Adipose tissue (tissue), 3 donors: ENCODE results near the gene RDH13. TPM values are rescaled to one million over a fixed set of nuclear protein-coding genes. Genes with fewer than 3 reads are reported as not detected.
"Not testable (repeated sequence)": the region's sequence is repeated elsewhere in the genome, so short reads cannot be mapped to it uniquely, and the experiment has no call there.

Source experiments
- H3K27ac ChIP-seq: one replicate; pipeline ENCODE4 v1.5.1; 2013; ENCODE audit warnings: low read depth, low read length
- WGBS, 3 donors: extraction: QIAGEN DNeasy Blood & Tissue Kit; methylation state at CpG; one replicate each; pipeline ENCODE4 v1.1.7; 2013; 5-methylcytosine and 5-hydroxymethylcytosine counted together
- polyA plus RNA-seq, 3 donors: library from polyadenylated mRNA; stranded (reverse); fragments of 200-250 nt; gene quantifications; one replicate each; pipeline ENCODE4 v1.2.3, GENCODE V29; 2013
- donor health status: healthy with polysubstance abuse.
- donor health status: Bipolar disorder and iron deficiency.
- donor health status: healthy.

The RDH13 gene
- polyA plus RNA-seq, 3 donors: 8.7 to 14.4 (median 9.6) TPM

- 88 to 95% (median 95%) methylated on average over 56 to 68 of the region's 70 CpGs for WGBS, 3 donors
- not testable (repeated sequence) for H3K27ac ChIP-seq
Observed at GRCh38 chr19:55032976-55033643, 29.8 kb downstream of the RDH13 start.

DNA sequence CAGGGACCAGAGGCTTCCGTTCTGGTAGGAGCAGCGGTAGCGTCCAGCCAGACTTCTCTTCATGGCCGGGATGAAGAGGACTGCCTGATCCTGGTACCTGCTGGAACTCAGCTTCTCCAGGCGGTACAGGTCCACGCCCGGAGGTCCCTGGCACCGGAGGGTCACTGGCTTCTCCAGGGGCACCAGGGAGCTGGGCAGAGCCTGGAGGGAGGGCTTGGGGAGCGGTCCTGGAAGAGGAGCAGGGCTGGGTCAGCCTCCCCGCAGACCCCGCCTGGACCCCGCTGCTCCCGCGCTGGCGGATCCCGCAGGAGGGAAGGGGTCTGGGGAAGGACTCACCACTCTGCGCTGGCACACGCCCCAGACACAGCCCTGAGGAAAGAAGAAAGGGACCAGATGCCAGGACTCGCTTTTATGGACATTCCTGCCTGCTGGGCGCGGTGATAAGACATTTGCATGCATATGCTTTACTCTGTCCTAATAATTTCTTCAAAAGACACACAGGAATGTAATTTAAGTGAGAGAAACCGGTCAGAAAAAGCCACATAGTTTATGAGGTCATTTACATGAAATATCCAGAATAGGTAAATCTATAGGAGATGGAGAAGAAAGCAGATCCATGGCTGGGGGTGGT is 30.7 kb downstream of the RDH13 start:
- 86 to 94% (median 90%) methylated on average over 22 of the region's 22 CpGs for WGBS, 3 donors
- H3K27ac ChIP-seq: no peak overlapping the region

- no peak overlapping the region for H3K27ac ChIP-seq
- 76 to 93% (median 82%) methylated on average over 7 of the region's 7 CpGs for WGBS, 3 donors
Observed at GRCh38 chr19:55031178-55031577, 31.8 kb downstream of the RDH13 start.

- H3K27ac ChIP-seq: no peak overlapping the region
- WGBS, 3 donors: 82 to 89% (median 86%) methylated on average over 7 of the region's 7 CpGs
Observed at GRCh38 chr19:55028757-55029156, 34.2 kb downstream of the RDH13 start.

GRCh38 chr19:55027472-55028337 is 35.2 kb downstream of the RDH13 start:
- no peak overlapping the region for H3K27ac ChIP-seq
- WGBS, 3 donors: 76 to 82% (median 77%) methylated on average over 20 to 21 of the region's 21 CpGs

DNA sequence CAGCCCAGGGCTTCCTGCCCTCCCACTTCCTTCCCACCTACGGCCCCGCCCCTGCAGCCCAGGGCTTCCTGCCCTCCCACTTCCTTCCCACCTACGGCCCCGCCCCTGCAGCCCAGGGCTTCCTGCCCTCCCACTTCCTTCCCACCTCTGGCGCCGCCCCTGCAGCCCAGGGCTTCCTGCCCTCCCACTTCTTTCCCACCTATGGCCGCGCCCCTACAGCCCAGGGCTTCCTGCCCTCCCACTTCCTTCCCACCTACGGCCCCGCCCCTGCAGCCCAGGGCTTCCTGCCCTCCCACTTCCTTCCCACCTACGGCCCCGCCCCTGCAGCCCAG is 35.8 kb downstream of the RDH13 start:
- not testable (repeated sequence) for H3K27ac ChIP-seq
- WGBS, 3 donors: 60 to 71% (median 70%) methylated on average over 2 to 10 of the region's 12 CpGs

DNA sequence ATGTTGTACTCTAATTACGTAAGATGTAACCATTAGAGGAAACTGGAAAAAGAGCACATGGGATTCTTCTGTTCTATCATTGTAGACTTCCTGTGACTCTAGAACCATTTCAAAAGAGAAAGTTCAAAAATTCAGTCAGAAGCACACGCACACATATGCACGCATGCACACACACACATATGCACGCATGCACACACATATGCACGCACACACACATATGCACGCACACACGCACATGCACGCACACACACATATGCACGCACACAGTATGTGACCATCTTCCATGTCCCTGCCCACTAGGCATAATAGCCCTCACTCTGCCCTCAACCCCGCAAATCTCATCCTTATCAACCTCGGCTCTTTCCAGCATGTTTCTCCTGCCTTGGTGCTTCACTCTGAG is 38.8 kb downstream of the RDH13 start:
- H3K27ac ChIP-seq: no peak overlapping the region
- 85 to 91% (median 90%) methylated on average over 9 to 11 of the region's 11 CpGs for WGBS, 3 donors

GRCh38 chr19:55020351-55020750 is 42.6 kb downstream of the RDH13 start:
- not testable (repeated sequence) for H3K27ac ChIP-seq

DNA sequence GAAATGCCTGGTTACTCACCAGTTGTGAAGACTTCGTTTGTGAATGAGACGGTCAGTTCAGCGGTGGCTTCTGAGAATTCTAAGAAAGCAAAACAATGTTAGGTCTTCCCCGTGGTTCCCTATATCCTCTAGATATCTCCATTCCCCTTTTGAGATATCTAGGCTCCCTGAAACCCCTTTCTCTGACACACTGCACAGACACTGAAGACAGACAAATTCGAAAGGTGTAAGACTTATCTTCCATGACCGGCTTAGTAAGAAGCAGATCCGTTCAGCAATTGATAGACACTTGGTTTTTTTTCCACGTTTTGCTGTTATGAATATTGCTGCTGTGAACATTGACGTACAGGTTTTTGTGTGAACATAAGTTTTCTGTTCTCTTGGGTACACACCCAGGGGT is 44.3 kb downstream of the RDH13 start:
- H3K27ac ChIP-seq: no peak overlapping the region
- 69 to 82% (median 77%) methylated on average over 9 of the region's 9 CpGs for WGBS, 3 donors

DNA sequence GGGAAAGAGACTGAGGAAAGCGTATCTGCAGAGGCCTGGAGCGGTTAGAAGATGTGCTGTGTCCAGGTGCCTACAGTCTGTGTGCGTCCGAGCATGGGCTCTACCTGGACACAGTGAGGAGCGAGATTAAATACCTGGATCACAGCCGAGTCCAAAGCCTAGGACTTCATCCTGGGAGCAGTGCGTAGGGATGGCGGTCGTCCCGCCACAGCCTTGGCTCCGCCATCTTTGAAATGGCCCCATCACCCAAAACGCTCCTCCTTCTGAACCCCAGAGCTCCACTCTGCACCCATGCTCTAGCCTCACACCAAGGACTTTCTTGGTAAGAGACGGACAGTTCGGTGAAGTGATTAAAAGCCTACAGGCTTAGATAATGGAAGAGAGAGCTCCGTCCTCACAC is 44.7 kb downstream of the RDH13 start:
- 87 to 90% (median 89%) methylated on average over 15 of the region's 15 CpGs for WGBS, 3 donors
- no peak overlapping the region for H3K27ac ChIP-seq

- H3K27ac ChIP-seq: no peak overlapping the region
- 55 to 72% (median 69%) methylated on average over 3 of the region's 3 CpGs for WGBS, 3 donors
Observed at GRCh38 chr19:55016017-55016416, 46.9 kb downstream of the RDH13 start.

GRCh38 chr19:55015126-55015525 is 47.8 kb downstream of the RDH13 start:
- no peak overlapping the region for H3K27ac ChIP-seq

GRCh38 chr19:55014714-55015113 is 48.2 kb downstream of the RDH13 start:
- WGBS, 3 donors: 71 to 81% (median 80%) methylated on average over 22 of the region's 22 CpGs
- no peak overlapping the region for H3K27ac ChIP-seq

More at GRCh38 chr19:55015126-55015525, 47.8 kb downstream of the RDH13 start:
- WGBS, 3 donors: 49 to 68% (median 63%) methylated on average over 5 of the region's 5 CpGs

DNA sequence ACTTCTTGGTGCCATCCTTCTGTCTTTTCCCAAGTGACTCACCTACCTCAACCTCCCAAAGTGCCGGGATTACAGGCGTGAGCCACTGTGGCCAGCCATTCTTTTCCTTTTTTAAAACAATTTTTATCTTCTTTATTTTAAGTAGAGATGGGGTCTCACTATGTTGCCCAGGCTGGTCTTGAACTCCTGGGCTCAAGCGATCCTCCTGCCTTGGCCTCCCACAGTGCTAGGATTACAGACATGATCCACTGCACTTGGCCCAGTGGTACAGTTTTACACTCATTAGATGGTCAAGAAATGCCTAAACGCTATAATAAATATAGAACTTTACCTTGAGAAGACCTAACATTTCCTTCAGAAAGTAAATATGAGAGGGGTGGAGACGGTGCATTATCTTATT is 49.4 kb downstream of the RDH13 start:
- H3K27ac ChIP-seq: no peak overlapping the region
- 73 to 87% (median 76%) methylated on average over 5 of the region's 5 CpGs for WGBS, 3 donors

GRCh38 chr19:55012306-55012705 is 50.6 kb downstream of the RDH13 start:
- no peak overlapping the region for H3K27ac ChIP-seq
- 66 to 82% (median 78%) methylated on average over 4 of the region's 4 CpGs for WGBS, 3 donors

DNA sequence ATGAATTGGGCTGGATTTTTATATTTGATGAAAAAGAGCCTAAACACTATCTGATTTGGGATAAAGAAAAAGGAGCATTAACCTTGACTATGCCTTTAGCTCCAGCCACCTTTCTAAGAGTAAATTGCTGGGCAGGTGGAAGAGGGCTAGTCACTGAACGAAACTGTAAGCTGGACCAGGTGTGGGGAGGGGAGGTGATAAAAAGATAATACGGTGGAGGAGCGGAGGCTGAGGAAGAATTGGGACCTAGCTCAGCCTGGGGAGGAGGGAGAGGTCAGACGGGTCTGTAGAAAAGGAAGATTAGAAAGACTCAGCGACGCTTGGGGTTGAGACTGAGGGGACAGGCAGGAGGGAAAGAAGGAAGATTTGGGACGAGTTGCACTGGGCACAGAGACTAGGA is 52.4 kb downstream of the RDH13 start:
- 70 to 89% (median 88%) methylated on average over 7 of the region's 7 CpGs for WGBS, 3 donors
- not testable (repeated sequence) for H3K27ac ChIP-seq

DNA sequence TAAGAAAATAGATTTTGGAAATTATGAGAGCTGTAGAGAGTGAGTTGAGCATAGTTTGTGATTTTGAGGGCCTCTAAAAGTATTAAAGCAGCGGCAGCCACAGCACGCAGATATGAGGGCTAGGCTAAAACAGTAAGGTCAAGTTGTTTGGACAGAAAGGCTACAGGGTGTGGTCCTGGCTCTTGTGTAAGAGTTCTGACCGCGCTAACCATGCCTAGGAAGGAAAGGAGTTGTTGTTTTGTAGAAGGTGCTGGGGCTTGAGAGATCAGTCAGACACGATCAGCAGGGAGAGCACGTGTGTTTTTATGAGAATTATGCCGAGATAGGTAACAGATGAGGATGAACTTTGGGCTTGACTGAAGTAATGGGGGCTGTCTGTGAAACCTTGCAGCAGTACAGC is 54.2 kb downstream of the RDH13 start:
- WGBS, 3 donors: 80 to 87% (median 80%) methylated on average over 7 of the region's 7 CpGs
- not testable (repeated sequence) for H3K27ac ChIP-seq

- 76 to 92% (median 84%) methylated on average over 3 to 5 of the region's 5 CpGs for WGBS, 3 donors
Observed at GRCh38 chr19:55008189-55008588, 54.8 kb downstream of the RDH13 start.

DNA sequence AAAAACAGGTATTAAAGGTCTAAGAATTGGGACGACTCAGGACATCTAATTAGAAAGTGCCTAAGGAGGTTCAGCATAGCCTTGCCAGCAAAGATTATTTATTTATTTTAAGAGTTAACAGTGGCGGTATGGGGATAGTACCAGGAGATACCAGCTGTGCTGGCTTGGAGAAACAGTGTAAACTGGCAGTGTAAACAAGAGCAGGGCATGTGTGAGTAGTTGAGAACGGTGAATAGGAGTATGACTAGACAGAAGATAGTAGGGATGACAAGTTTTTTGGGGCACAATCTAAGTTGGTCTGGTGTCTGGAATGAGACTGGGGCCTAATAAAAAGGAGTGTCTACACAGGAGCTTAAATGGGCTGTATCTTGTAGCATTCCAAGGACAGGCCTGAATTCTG is 55.4 kb downstream of the RDH13 start:
- WGBS, 3 donors: 60 to 79% (median 71%) methylated on average over 3 of the region's 3 CpGs
- H3K27ac ChIP-seq: not testable (repeated sequence)

More at GRCh38 chr19:55008189-55008588, 54.8 kb downstream of the RDH13 start:
- not testable (repeated sequence) for H3K27ac ChIP-seq
